GM21786 (cell line): ENCODE results near the gene KRT77.
"Not testable (repeated sequence)": the region's sequence is repeated elsewhere in the genome, so short reads cannot be mapped to it uniquely, and the experiment has no call there.

Source experiments
- ATAC-seq: cut with Tn5 transposase; IDR thresholded peaks from one replicate; pipeline ENCODE4 v1.9.1; 2021; ENCODE audit not compliant: unreplicated experiment

The KRT77 gene

DNA sequence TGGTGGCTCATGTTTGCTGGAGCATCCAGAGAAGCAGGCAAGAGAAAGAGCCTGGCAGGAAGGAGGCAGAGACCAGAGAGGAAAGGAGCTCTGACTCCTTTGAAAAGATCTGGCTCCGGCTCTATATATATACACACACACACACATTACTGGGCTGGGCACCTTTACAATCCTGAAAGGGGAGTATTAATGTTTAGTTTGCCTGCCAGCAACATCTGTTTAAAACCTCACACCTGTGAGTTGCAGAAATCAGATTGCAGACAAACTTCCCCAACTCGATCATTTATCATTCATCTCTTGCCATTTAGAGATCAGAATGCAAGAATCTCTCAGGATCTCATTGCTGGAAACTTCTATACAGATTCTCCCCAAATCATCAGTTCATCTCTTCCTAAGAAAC is at the start of gene KRT77:
Gene KRT77 (minus strand): TSS at position 101 of the 400 bp plus-strand sequence. CDS start 90 bp downstream, at position 11.
- ATAC-seq, result no peak

DNA sequence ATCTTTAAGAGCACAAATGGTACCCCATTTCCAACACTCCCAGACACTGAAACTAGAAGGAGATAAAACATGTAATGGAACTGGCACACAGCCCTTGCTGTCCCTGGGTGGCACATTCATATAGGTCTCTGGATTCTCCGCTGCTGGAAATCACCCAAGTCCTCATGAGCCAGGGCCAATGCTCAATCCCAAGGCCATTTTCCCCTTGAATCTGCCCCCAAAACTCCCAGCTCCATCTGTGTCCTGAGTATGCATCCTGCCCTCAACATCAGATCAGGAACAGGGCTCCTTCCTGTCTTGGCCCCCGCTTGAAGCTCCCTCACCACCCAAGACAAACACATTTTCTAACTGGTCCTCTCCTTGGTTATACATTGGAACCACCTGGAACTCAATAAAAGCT is 49.2 kb upstream of the KRT77 start:
- ATAC-seq, result no peak

DNA sequence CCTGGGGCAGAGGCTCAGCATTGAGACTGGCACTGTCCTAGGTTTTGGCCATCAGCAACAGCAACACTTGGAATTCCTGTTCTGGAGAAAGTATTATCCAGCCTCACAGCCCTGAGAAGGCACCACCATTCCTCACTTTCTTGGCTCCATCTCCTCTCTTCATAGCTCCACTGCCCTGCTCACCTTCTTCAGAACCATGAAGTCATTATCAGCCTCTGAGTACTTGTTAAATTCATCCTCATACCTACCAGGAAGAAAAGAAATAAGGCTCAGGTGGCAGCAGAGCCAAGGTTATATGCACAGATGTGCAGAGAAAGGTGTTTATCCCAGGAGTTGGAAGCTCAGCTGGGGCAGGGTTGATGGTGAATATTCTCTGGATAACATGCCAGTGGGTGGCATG is 48.5 kb upstream of the KRT77 start:
- ATAC-seq, result no peak

DNA sequence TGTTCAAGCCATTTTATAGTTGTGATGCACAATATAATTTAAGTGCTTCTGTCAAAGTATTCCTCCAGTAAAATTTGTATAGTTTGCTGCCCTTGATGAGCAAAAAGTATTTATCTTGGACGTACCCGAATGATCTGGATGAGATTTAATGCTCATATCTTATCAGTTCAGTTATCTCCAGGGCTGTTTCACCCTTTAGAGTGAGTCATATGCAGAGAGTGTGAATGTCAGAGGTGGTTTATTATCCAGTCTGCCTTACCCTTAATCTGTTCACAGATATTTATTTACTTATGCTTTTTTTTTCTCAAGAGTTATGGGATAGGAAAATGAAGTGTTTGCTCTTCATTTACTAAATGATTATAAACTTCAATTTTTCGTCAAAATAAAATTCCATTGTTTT is 47.2 kb upstream of the KRT77 start:
- not testable (repeated sequence) for ATAC-seq

DNA sequence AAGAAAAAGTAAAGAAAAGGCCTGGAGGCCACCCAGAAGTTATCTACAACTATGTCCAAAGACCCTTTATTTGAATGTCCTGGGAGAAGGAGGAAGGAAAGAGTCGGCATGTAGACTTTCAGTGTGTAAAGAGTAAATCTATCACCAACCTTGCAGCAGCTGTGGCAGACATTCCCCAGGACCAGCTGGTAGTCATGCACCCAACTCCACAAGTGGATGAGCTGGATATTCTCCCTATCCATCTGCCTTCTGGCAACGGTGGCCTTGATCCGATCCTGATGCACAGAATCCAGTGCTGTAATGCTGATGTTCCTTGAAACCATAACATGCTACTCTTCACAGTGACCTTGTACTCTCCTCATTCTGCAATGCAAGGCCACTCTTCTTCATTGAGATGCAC is 46.5 kb upstream of the KRT77 start:
- ATAC-seq, result no peak

DNA sequence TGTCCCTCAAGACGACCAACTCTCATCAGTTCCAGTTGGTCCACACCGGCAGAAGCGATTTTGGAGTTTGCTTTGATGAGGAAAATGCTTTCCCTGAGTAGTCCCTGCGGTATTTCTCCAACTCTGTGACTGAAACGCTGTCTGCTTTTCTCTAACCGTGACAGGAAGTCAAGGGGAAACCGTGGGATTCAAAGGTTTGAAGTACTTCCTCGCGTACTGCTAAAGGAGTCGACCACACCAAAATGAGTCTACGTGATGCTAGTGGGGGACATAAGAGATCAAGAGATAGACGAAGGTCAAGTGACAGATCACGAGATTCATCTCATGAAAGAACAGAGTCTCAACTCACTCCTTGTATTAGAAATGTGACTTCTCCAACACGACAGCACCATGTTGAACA is 45.3 kb upstream of the KRT77 start:
- ATAC-seq, result no peak

DNA sequence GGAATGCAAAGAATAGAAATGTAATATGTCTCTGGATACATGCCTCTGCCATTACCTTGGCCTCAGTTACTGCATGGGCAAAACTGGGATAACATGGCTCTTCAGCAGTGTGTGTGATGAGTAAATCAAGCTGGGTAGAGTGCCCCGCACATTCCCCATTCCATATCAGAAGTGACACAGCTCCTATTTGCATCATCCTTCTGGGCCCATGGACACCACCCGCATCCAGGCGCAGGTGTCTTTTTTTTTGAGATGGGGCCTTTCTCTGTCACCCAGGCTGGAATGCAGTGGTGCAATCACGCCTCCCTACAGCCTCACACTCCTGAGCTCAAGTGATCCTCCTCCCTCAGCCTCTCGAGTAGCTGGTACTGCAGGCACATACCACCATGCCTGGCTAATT is 42.2 kb upstream of the KRT77 start:
- ATAC-seq, result no peak

DNA sequence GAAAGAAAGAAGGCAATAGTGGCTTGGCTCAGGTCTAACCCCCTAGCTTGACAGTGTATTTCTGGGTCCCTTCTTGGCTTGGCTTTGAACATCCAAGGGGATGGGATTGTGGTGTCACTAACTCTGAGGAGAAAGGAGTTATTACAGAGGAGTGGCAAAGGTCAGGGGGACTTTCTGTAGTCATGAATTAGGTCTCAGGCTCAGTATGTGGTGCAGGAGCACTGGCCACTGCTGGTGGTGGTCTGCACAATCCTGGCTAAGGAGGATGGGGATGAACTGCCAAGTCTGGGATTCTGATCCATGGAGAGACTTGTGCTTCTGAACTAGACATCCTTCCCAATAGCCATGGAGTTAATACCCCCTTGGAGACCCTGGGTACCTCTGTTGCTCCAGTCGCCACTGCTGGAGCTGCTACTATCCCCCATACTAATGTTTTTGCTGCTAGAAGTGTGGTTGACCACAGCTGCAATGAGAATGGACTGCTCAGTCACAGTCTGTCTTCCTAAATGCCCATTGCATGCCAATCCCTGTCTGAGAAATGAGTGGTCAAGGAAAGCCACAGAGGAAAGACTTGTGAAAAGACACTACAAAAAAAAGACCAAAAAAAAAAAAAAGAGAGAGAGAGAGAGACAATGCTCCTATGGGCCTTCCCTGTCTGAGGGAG is 41.3 kb upstream of the KRT77 start:
- ATAC-seq, result no peak

DNA sequence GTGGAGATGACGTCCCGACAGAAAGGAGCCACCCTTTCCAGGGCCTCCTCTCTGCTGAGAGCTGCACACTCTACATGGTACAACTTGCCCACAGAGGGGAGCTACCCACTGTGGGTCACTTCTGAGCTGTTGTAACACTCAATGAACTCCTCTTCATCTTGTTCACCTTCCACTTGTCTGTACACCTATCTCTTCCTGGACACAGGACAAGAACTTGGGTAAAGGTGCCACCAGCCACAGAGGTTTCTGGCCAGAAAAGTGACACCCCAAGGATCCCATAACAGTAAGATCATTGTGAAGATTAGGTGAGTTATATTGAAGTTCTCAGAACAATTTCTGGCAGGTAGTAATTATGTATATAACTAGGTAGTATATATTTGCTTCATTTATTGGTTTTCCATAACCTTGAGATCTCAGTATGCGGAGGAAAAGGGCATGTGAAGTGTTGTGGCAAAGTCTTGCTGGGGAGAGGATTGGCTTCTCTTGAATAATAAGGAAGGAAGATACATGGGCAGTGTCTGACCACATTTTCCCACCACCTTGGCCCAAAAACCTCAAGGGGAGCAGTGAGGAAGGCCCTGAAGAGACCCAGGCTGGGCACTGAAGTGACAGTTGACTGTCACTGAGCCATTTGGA is 39.6 kb upstream of the KRT77 start:
- ATAC-seq, result no peak

DNA sequence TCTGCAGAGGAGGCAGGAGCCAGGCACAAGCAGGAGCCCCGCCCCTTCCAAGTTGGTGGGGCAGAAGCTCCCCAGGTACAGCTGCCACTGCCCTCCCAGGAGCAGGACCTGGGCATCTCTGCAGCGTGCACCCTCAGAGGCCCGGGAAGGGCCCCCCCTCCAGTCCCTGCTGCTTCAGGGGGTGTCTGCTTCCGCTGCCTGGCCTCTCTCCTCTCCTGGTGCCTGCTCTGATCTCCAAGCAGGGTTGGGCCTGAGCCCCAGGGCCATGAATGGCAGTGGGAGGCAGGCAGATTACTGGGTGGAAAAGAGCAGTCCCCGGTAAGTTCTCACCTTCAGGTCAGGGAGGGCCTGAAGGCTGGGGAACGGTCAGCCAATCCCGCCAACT is 38.9 kb upstream of the KRT77 start:
- no peak for ATAC-seq

DNA sequence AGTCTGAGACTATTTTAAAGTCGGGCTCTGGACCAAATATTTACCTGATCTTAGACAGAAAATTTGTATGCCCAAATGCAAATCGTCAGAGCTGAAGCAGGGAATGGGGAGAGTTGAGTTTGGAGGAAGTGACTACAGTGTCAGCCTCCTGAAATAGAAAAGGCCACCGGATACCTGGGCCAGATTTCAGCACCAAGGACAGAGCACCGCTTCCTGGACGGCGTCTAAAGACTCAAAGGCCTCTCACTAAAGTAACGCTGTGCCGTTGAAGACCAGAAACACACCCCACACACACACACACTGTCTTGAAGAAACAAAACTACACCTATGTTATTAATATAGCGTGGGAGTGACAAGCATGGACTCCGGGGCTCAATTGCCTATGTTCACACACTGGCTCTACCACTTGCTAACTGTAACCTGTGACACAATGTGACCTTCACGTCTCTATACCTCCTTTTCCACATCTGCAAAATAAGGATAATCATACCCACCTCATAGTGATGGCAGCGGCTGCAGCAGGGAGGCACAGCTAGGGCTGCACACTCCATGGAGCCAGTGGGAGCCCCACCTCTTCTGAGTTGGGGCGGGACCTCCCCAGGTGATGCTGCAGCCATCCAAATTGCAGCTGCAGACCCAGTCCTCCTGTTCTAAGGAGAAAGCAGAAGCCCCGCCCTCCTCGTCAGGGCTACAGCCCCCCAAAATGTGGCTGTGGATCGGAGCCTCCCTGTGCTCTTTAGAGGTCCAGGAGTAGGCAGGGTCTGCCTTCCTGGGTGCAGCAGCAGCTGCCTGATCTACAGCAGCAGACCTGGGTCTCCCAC is 38.3 kb upstream of the KRT77 start:
- ATAC-seq, result no peak

DNA sequence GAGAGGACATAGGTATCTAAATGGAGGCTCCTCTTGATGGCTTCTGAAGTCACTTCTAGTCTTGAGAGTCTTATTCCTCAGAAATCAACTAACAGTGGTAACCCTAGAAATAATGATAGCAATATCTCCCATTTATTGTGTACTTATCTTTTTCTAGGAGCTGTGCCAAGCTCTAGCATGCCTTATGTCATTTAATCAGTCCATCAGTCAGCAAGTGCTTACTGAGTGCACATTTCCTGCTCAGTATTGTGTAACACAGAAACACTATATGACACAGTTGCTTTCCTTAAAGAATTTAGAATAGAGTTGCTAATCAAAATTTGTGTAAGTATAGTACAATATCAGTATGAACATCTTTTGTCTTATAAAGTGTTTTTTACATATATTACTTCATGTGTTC is 37.3 kb upstream of the KRT77 start:
- no peak for ATAC-seq

DNA sequence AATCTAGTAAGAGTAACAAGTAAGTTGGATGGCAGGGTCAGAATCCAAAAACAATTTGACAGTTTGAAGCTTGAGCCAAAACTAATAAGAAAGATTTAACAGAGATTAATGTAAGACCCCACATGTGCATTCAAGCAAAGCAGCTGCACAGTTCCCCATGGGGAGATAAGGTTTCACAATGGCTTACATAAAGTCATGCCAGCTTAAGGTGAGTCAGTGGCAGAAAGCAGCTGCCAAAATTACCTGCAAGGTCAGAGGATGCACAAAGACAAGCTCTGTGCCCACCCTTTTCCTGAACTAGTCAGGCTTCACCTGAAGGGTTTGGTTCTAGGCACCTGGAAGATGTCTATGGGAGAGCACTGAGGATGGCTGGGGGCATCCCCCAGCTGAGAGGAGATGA is 36.6 kb upstream of the KRT77 start:
- no peak for ATAC-seq

DNA sequence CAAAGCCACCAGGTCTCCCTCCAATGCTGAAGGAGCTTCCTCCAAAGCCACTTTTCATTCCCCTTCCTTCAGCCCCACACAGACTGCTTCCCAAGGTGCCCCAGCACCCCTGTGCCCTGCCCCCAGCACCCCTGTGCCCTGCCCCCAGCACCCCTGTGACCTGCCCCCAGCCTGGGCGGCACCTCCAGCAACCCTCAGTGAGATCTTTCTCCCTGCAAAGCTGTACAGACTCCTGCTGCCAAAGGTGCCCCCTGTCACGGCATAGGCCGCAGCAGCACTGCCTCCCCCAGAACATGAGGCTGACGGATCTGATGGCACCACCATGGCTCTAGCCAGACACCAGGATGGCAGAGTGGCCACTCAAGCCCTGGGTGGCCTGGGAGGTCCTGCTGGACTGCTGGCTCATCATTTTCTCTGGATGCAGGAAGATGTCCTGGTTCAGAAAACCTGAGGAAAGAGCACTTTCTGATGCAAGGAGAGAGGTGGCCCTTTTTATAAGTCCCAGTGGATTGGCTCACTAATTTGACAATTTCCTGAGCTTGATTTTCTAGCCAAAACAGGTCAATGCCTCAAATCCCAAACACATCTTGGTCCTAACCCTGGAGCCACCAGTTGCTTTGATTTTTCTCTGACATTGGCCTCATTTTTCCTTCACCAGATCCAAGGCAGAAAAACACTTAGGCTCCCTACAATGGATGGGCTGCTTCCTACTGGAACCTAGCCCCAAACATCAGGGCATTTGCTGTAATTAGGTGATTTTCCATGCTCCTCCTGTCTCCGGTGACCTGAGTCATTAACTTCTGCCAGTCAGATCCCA is 32.7 kb upstream of the KRT77 start:
- ATAC-seq, result no peak

DNA sequence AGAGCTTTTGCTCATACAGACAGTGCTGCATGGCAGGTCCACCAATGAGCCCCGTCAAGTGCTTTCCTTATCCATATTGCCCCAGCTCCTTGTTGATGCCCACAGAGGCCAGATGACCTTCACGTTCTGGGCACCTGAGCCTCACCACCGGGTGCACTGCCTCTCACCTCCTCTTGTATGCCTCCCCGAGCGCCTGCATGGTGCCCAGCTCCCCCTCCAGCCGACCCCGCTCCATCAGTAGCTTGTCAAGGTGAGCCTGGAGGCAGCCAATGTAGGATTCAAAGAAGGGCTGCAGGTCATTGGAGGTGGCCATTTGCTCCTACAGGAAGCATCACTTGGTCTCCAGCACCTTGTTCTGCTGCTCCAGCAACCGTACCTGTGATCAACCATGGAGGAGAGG is 31.8 kb upstream of the KRT77 start:
- no peak for ATAC-seq

DNA sequence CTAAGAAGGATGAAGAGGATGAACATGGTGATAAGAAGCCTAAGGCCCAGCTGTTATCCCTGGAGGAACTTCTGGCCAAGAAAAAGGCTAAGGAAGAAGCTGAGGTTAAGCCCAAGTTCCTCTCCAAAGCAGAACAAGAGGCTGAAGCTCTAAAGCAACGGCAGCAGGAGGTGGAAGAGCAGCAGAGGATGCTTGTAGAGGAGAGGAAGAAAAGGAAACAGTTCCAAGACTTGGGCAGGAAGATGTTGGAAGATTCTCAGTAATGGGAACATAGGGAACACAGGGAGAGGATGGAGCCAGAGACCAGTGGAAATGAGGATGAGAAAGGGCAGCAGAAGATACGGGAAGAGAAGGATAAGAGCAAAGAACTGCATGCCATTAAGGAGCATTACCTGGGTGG is 27.5 kb upstream of the KRT77 start:
- ATAC-seq, result no peak

DNA sequence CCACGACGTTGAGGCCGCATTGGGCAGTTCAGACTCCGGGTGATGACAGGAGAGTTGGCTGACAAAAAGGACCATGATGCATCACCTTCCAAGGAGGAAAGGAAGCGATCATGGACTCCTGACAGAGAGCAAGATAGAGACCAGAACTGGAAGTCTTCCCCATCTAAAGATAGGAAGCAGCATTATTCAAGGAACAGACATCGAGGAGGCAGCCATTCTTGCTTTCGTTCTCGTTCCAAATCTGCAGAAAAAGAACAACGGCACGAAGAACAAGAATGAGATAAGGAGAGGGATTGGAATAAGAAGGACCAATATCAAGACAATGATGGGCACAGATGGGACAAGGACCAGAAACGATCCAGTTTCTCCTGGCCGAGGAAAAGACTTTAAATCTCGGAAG is 27.1 kb upstream of the KRT77 start:
- ATAC-seq, result no peak

DNA sequence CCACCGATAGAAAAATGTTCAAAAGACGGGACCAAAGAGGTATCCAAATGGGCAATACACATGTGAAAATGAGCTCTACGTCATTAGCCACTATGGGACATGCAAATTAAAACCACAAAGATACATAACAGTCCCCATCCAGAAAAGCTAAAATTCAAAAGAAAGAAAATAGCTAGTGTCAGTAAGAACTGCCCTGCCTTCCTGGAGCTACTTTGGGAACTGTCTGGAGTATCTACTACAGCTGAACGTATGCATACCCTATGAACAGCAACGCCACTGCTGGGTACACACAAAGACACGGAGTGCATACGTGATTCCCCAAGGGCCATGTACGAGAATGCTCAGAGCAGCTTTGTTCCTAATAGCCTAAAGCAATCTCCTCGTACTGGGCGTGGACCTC is 25.8 kb upstream of the KRT77 start:
- ATAC-seq, result no peak

DNA sequence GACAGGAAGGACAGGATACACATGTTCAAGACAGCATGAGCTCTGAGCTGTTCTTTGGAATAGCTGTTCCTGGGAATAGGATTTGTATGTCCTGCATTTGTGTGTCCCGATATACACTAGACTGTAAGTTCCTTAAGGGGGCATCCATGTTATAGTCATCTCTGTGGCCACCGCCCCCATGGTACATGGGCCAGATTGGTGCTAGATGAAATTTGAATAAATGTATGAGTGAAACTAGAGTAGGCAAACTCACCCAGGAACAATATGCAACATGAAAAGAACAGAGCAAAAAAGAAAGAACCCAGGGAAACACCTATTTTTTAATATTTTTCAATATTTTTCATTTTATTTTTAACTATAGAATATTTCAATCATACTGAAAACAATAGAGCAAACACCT is 25.1 kb upstream of the KRT77 start:
- no peak for ATAC-seq

DNA sequence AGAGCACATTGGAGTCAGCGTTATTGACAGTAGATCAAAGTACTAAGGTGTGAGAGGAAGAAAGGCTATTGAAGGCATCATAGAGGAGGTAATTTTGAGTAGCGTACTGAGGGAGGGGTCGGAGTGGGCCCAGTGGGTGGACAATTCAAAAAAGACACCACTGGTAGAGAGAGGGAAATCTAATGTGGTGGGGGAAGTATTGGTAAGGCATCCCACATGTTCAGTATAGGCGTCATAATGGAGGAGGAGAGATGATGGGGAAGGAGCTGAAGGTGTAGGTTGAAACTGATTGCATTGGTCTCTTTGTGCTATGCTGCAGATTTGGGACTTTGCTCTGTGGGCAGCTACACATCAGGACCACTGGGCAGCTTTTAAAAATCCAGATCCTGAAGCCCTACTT is 23.7 kb upstream of the KRT77 start:
- ATAC-seq, result no peak

DNA sequence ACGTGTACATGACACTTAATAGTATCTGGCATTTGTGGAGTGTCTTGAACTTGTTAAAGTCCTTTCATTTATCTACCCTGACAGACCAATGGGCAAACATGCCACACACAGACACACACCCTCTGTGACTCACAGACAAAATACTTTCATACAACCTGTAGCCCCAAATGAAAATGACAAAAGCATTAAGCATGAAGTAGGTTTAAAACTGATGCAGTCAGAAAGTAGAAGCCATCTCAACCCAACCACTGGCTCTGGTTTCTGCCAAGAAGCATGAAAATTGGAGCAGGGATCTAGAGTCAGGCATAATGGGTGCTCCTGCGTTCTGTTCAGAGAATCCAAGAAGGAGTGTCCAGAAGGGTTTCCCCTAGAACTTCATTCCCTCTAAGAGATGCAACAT is 23.1 kb upstream of the KRT77 start:
- ATAC-seq, result no peak
